ENCODE measurements around the gene HTR1E.
"Not testable (repeated sequence)": the region's sequence is repeated elsewhere in the genome, so short reads cannot be mapped to it uniquely, and the experiment has no call there.

HTR1E gene, protein sequence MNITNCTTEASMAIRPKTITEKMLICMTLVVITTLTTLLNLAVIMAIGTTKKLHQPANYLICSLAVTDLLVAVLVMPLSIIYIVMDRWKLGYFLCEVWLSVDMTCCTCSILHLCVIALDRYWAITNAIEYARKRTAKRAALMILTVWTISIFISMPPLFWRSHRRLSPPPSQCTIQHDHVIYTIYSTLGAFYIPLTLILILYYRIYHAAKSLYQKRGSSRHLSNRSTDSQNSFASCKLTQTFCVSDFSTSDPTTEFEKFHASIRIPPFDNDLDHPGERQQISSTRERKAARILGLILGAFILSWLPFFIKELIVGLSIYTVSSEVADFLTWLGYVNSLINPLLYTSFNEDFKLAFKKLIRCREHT

DNA sequence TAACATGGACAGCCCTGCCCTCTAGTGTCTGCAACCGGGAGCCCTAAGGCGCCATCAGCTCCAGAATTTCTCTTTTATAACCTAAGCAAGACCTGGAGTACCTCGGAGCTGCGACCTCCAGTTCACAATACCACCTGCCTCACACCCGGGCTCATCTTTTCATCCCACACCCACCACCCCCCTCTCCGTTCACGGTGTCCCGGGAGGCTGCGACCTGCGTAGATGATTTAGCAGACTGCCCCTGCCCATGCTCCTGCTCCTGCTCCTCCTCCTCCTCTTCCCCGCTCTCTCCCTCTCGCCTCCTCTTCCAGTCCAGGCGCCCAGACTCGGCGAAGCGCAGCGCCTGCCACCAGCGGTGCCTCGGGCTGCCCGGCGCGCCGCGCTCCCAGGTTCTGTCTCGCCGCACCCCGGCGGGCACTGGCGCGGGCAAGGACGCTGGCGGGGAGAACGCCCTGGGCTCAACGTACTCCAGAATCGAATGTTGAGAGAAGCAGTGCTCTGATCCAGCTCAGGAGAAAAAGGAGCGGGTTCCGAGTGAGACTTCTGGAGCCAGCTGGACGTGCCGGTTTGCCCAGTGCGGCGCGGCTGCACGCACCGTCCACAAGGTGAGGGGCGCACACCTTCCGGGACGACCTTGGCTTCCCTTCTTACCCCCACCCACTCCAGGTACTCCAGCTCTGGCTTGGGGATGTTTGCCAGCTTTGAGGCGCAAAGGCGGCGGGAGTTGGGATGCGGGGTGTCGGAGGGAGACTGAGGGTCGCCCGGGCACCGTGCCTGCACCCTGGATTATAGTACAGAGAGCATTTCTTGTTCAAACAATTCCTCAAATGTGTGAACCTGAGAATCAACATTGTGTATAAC is at the start of gene HTR1E:
Gene HTR1E, plus strand, starts transcription at position 310 of the 861 bp plus-strand sequence. CDS start 77,807 bp downstream, outside the sequence.
- intact Hi-C loops (cut with DNase I; ENCODE audit: low total_unique reads): loop anchor here (10.0 kb wide), 1 partner anchor 1013 kb away; no protein-coding TSS in a partner anchor
- Histone ChIP-seq H3K4me3 (peak within 1 kb of the TSS; percentile 19 to 34), H3K27me3 (peaks cover 0 to 22% of the 10 kb centered on the region in 2 donors), H3K27ac (no peak within 1 kb of the TSS), H3K36me3 (no peaks in the 10 kb centered on the region), H3K9me3 (no peaks in the 10 kb centered on the region), H3K4me1 (peaks cover 0 to 13% (median 8%) of the 10 kb centered on the region in 4 donors)
- TF ChIP-seq CTCF (IDR thresholded peaks at IDR 0.05): peak; percentile 18 to 24
- DNase-seq: no peak

- intact Hi-C loops (cut with DNase I; ENCODE audit: low total_unique reads): no loop called here
Observed at GRCh38 chr6:86888301-86888700, 49.0 kb upstream of the HTR1E start.

DNA sequence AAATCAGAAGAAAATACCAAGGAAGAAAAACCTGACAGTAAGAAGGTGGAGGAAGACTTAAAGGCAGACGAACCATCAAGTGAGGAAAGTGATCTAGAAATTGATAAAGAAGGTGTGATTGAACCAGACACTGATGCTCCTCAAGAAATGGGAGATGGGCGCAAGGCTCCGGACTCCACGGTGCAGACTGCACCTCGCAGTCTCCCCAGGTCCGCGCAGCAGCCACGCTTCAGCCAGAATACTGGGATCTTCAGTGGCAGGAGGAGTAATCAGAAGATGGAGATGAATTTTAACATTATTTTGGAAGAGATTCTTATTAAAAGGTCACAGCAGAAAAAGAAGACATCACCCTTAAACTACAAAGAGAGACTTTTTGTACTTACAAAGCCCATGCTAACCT is 40.1 kb upstream of the HTR1E start:
- H3K4me1 ChIP-seq; H3K27me3 ChIP-seq; H3K9me3 ChIP-seq; H3K27ac ChIP-seq; H3K4me3 ChIP-seq; intact Hi-C loops (cut with DNase I; ENCODE audit: low total_unique reads); H3K36me3 ChIP-seq; DNase-seq: not testable (repeated sequence)

More at GRCh38 chr6:86888301-86888700, 49.0 kb upstream of the HTR1E start:
- no peaks in the 10 kb centered on the region for H3K27me3 ChIP-seq
- no peak overlapping the region for H3K4me3 ChIP-seq
- no peaks in the 10 kb centered on the region for H3K36me3 ChIP-seq
- peaks cover 0 to 12% (median 0%) of the 10 kb centered on the region in 3 donors for H3K9me3 ChIP-seq
- DNase-seq: no peak
- no peaks in the 10 kb centered on the region for H3K4me1 ChIP-seq
- H3K27ac ChIP-seq: no peak overlapping the region
- TF ChIP-seq CTCF (IDR thresholded peaks at IDR 0.05): no peak

- no peaks in the 10 kb centered on the region for H3K9me3 ChIP-seq
- no peak overlapping the region for H3K4me3 ChIP-seq
- H3K36me3 ChIP-seq: no peaks in the 10 kb centered on the region
- no peak for TF ChIP-seq CTCF (IDR thresholded peaks at IDR 0.05)
- intact Hi-C loops (cut with DNase I; ENCODE audit: low total_unique reads): no loop called here
- no peak for DNase-seq
- H3K27ac ChIP-seq: no peak overlapping the region
- H3K27me3 ChIP-seq: no peaks in the 10 kb centered on the region
- no peaks in the 10 kb centered on the region for H3K4me1 ChIP-seq
Observed at GRCh38 chr6:86913795-86914194, 23.5 kb upstream of the HTR1E start.

- DNase-seq: no peak
- H3K27me3 ChIP-seq: no peaks in the 10 kb centered on the region
- no peaks in the 10 kb centered on the region for H3K36me3 ChIP-seq
- no peaks in the 10 kb centered on the region for H3K4me1 ChIP-seq
- intact Hi-C loops (cut with DNase I; ENCODE audit: low total_unique reads): no loop called here
- H3K4me3 ChIP-seq: no peak overlapping the region
- no peak for TF ChIP-seq CTCF (IDR thresholded peaks at IDR 0.05)
- H3K27ac ChIP-seq: no peak overlapping the region
- H3K9me3 ChIP-seq: no peaks in the 10 kb centered on the region
Observed at GRCh38 chr6:86916393-86916792, 20.9 kb upstream of the HTR1E start.

- H3K9me3 ChIP-seq; H3K4me3 ChIP-seq; H3K27ac ChIP-seq; H3K4me1 ChIP-seq; DNase-seq; H3K36me3 ChIP-seq; H3K27me3 ChIP-seq; intact Hi-C loops (cut with DNase I; ENCODE audit: low total_unique reads): not testable (repeated sequence)
Observed at GRCh38 chr6:86927138-86927537, 10.2 kb upstream of the HTR1E start.

GRCh38 chr6:86927859-86928258 is 9.5 kb upstream of the HTR1E start:
- H3K4me1 ChIP-seq; intact Hi-C loops (cut with DNase I; ENCODE audit: low total_unique reads); H3K9me3 ChIP-seq; H3K27ac ChIP-seq; H3K36me3 ChIP-seq; H3K4me3 ChIP-seq; H3K27me3 ChIP-seq; DNase-seq: not testable (repeated sequence)

Measured in tibial artery (tissue), 4 donors.